MCF 10A (cell line): ENCODE measurements around the gene DHX34. TPM values are rescaled to one million over a fixed set of nuclear protein-coding genes. Genes with fewer than 3 reads are reported as not detected.

Experiments used
- BruUV-seq: library from RNA; stranded (reverse); fragments of 400-500 nt; replicated peaks from 2 replicates; lab custom pipeline; 2021; lab: Mats Ljungman, UMichigan
- CTCF ChIA-PET: fragments of 300-600 bp; sonication (Branson Sonifier 250); formaldehyde crosslinking; extraction: SDS; loops from one replicate; lab custom pipeline; 2021; ENCODE audit warnings: antibody characterized with exemption, inconsistent platforms; lab: Yijun Ruan, JAX
- POLR2A ChIA-PET: fragments of 300-600, 350-650 bp; sonication (Branson Sonifier 250); formaldehyde crosslinking; extraction: SDS; loops from one replicate; lab custom pipeline; 2020; ENCODE audit warnings: antibody characterized with exemption, inconsistent platforms; lab: Yijun Ruan, JAX
- DNase-seq: peaks from one replicate; pipeline ENCODE4 v3.0.0-alpha.2; 2018; ENCODE audit not compliant: unreplicated experiment
- H3K27ac Mint-ChIP-seq: one replicate; pipeline ENCODE4 v1.8.0; 2022; ENCODE audit warnings: mild to moderate bottlenecking, low read depth, mixed read lengths; ENCODE audit not compliant: unreplicated experiment
- H3K27me3 Mint-ChIP-seq: one replicate; pipeline ENCODE4 v1.8.0; 2022; ENCODE audit warnings: mixed read lengths; ENCODE audit not compliant: insufficient read depth, unreplicated experiment
- H3K36me3 Mint-ChIP-seq: one replicate; pipeline ENCODE4 v1.8.0; 2022; ENCODE audit warnings: mild to moderate bottlenecking, moderate library complexity, mixed read lengths; ENCODE audit not compliant: insufficient read depth, unreplicated experiment
- H3K4me1 Mint-ChIP-seq: one replicate; pipeline ENCODE4 v1.8.0; 2022; ENCODE audit warnings: mixed read lengths; ENCODE audit not compliant: insufficient read depth, unreplicated experiment
- H3K4me3 Mint-ChIP-seq: one replicate; pipeline ENCODE4 v1.8.0; 2022; ENCODE audit warnings: mild to moderate bottlenecking, moderate library complexity, mixed read lengths; ENCODE audit not compliant: unreplicated experiment
- H3K9me3 Mint-ChIP-seq: one replicate; pipeline ENCODE4 v1.8.0; 2022; ENCODE audit warnings: mixed read lengths; ENCODE audit not compliant: unreplicated experiment
- CTCF ChIP-seq: fragments of 200-600 bp; IDR thresholded peaks from one replicate; pipeline ENCODE4 v1.8.0; 2022; ENCODE audit warnings: antibody characterized with exemption, mild to moderate bottlenecking; ENCODE audit not compliant: unreplicated experiment
- intact Hi-C: fragments of 100-400 bp; cut with micrococcal nuclease; formaldehyde crosslinking; loops from 2 replicates; pipeline ENCODE4 v1.14.1; 2022
- total RNA-seq: library from RNA; stranded (reverse); gene quantifications from 2 replicates; pipeline ENCODE4 v1.2.3, GENCODE V29; 2022

The DHX34 gene
- total RNA-seq, 1 experiment from 2014 or later, result 34.7 TPM

GRCh38 chr19:47423203-47423882, 74.2 kb downstream of the DHX34 start:
- H3K27ac Mint-ChIP-seq, result no peak overlapping the region
- no peaks in the 10 kb centered on the region for H3K9me3 Mint-ChIP-seq
- ChIA-PET CTCF (no interaction called here), POLR2A (no interaction called here)
- intact Hi-C loops, result no loop called here
- H3K27me3 Mint-ChIP-seq, result peaks cover 57% of the 10 kb centered on the region
- no peak overlapping the region for H3K4me3 Mint-ChIP-seq
- no peak for TF ChIP-seq CTCF
- no peak for DNase-seq
- no peaks in the 10 kb centered on the region for H3K36me3 Mint-ChIP-seq
- BruUV-seq, result no TSS peak
- H3K4me1 Mint-ChIP-seq, result peaks cover 10% of the 10 kb centered on the region

GRCh38 chr19:47427241-47428176, 78.4 kb downstream of the DHX34 start:
- BruUV-seq, result no TSS peak
- POLR2A ChIA-PET, result interaction anchor here (0.6 to 1.5 kb wide), 7 partner anchors 36 to 318 kb away, joined by 3 to 7 read pairs (median 4); partner anchors contain the start of genes DHX34 and NOP53
- Mint-ChIP-seq H3K9me3 (no peaks in the 10 kb centered on the region), H3K4me3 (no peak overlapping the region), H3K27me3 (peaks cover 15% of the 10 kb centered on the region), H3K36me3 (no peaks in the 10 kb centered on the region), H3K4me1 (peaks cover under 1% of the 10 kb centered on the region), H3K27ac (no peak overlapping the region)
- TF ChIP-seq CTCF, result peak; percentile 88
- intact Hi-C loops, result loop anchor here (1.0 kb wide), 2 partner anchors 131 to 143 kb away; no protein-coding TSS in a partner anchor
- peak; percentile 74 for DNase-seq
- CTCF ChIA-PET, result interaction anchor here (0.5 to 2.4 kb wide), 40 partner anchors 9 to 860 kb away, joined by 3 to 17 read pairs (median 3); partner anchors contain the start of gene DHX34

- CTCF ChIA-PET, result interaction anchor here (0.5 to 2.0 kb wide), 39 partner anchors 8 to 1022 kb away, joined by 3 to 17 read pairs (median 3); partner anchors contain the start of gene DHX34
- H3K4me1 Mint-ChIP-seq, result no peaks in the 10 kb centered on the region
- TF ChIP-seq CTCF, result no peak
Measured at GRCh38 chr19:47428177-47428894, 79.2 kb downstream of the DHX34 start.

More at GRCh38 chr19:47428177-47428894, 79.2 kb downstream of the DHX34 start:
- Mint-ChIP-seq H3K4me3 (no peak overlapping the region), H3K27me3 (peaks cover 7% of the 10 kb centered on the region), H3K9me3 (no peaks in the 10 kb centered on the region), H3K36me3 (no peaks in the 10 kb centered on the region), H3K27ac (no peak overlapping the region)
- POLR2A ChIA-PET, result interaction anchor here (0.6 to 1.5 kb wide), 9 partner anchors 37 to 317 kb away, joined by 3 to 7 read pairs (median 4); partner anchors contain the start of genes DHX34 and NOP53
- no TSS peak for BruUV-seq
- DNase-seq, result peak; percentile 98
- intact Hi-C loops, result no loop called here
